HCT116 (cell line): ENCODE results near the gene TNFAIP3. TPM values are rescaled to one million over a fixed set of nuclear protein-coding genes. Genes with fewer than 3 reads are reported as not detected.
A peak's percentile ranks its signal among the peaks of the same experiment; 100 is the strongest.

Experiments
- ATAC-seq: fragments of 200-7000 bp; cut with Tn5 transposase; 2 replicates; pipeline ENCODE4 v1.9.1; 2020; ENCODE audit warnings: mild to moderate bottlenecking, moderate library complexity
- BruUV-seq: library from RNA; stranded (reverse); fragments of 400-500 nt; replicated peaks from 2 replicates; lab custom pipeline; 2021; lab: Mats Ljungman, UMichigan
- CTCF ChIA-PET: fragments of 300-600 bp; sonication (Branson Sonifier 250); formaldehyde crosslinking; loops from one replicate; lab custom pipeline; 2021; ENCODE audit warnings: antibody characterized with exemption; lab: Charles Lee
- POLR2A ChIA-PET: fragments of 300-600, 350-600 bp; sonication (Branson Sonifier 250); formaldehyde crosslinking; loops from one replicate; lab custom pipeline; 2021; ENCODE audit warnings: antibody characterized with exemption; lab: Charles Lee
- RAD21 ChIA-PET, 2 experiments: fragments of 300-600 bp; sonication (Branson Sonifier 250); formaldehyde crosslinking; loops; one replicate each; lab custom pipeline; 2023; ENCODE audit warnings: low total read pairs in 2 of 2; ENCODE audit not compliant: uncharacterized antibody in 2 of 2, unreplicated experiment in 2 of 2, low non-redundant PET in 1 of 2; lab: Charles Lee
- DNase-seq: peaks from one replicate; pipeline ENCODE4 v3.0.0-alpha.2; 2010; ENCODE audit warnings: low read depth, low spot score
- H2AFZ ChIP-seq: fragments of 200-600 bp; shearing (Covaris generic), sonication (generic); 2 replicates; pipeline ENCODE4 v1.6.1; 2017; ENCODE audit warnings: low read depth, mixed run types, mixed read lengths, antibody characterized with exemption, low read length; ENCODE audit not compliant: poor library complexity, severe bottlenecking
- H3K27ac ChIP-seq: 2 replicates; pipeline ENCODE4 v1.5.1; 2012; ENCODE audit warnings: low read depth, low read length
- H3K27me3 ChIP-seq: fragments of 200-600 bp; sonication (generic); 2 replicates; pipeline ENCODE4 v1.6.1; 2016; ENCODE audit warnings: mixed run types, low read length, mixed read lengths; ENCODE audit not compliant: insufficient read depth
- H3K36me3 ChIP-seq, 2 experiments: fragments of 200-500 bp in 1 of 2; fragments of 200-600 bp in 1 of 2; sonication (Bioruptor generic) in 1 of 2; sonication (generic) in 1 of 2; 2 replicates each; pipeline versions ENCODE4 v1.5.1 to v1.6.1; 2014 to 2016; ENCODE audit warnings: low read length in 2 of 2, inconsistent platforms in 1 of 2, mixed read lengths in 1 of 2, mixed run types in 1 of 2; ENCODE audit not compliant: insufficient read depth in 2 of 2, control insufficient read depth in 1 of 2
- H3K4me1 ChIP-seq, 2 experiments: fragments of 200-600 bp in 1 of 2; sonication (generic) in 1 of 2; 2 replicates each; pipeline versions ENCODE4 v1.5.1 to v1.6.1; 2012 to 2017; ENCODE audit warnings: low read length in 2 of 2, inconsistent platforms in 1 of 2, mild to moderate bottlenecking in 1 of 2, mixed read lengths in 1 of 2, mixed run types in 1 of 2, moderate library complexity in 1 of 2; ENCODE audit not compliant: insufficient read depth in 2 of 2, control insufficient read depth in 1 of 2
- H3K4me2 ChIP-seq: fragments of 200-600 bp; sonication (generic); 2 replicates; pipeline ENCODE4 v1.6.1; 2017; ENCODE audit warnings: mixed run types, low read length, mixed read lengths
- H3K4me3 ChIP-seq, 2 experiments: fragments of 200-600 bp in 1 of 2; sonication (generic) in 1 of 2; replicated peaks in 1 of 2; 2 replicates each; pipeline ENCODE4 v1.5.1; 2011 to 2016; ENCODE audit warnings: low read length in 2 of 2, control low read depth in 1 of 2, low read depth in 1 of 2, mild to moderate bottlenecking in 1 of 2, mixed read lengths in 1 of 2, mixed run types in 1 of 2
- H3K79me2 ChIP-seq: fragments of 200-600 bp; sonication (generic); 2 replicates; pipeline ENCODE4 v1.6.1; 2017; ENCODE audit warnings: mild to moderate bottlenecking, mixed run types, low read length, moderate library complexity, mixed read lengths; ENCODE audit not compliant: insufficient read depth
- H3K9ac ChIP-seq: fragments of 200-600 bp; sonication (generic); 2 replicates; pipeline ENCODE4 v1.6.1; 2016; ENCODE audit warnings: low read length, mixed read lengths
- H3K9me2 ChIP-seq: fragments of 200-600 bp; sonication (generic), shearing (Covaris generic); 2 replicates; pipeline ENCODE4 v1.6.1; 2017; ENCODE audit warnings: mixed run types, mild to moderate bottlenecking, moderate library complexity; ENCODE audit not compliant: insufficient read depth
- H3K9me3 ChIP-seq, 2 experiments: fragments of 200-500 bp in 1 of 2; fragments of 200-600 bp in 1 of 2; sonication (Bioruptor generic) in 1 of 2; sonication (generic) in 1 of 2; 2 replicates each; pipeline ENCODE4 v1.6.1; 2014 to 2017; ENCODE audit warnings: low read length in 2 of 2, mixed read lengths in 2 of 2, inconsistent platforms in 1 of 2, low read depth in 1 of 2, mild to moderate bottlenecking in 1 of 2, mixed run types in 1 of 2, moderate library complexity in 1 of 2; ENCODE audit not compliant: control insufficient read depth in 1 of 2, insufficient read depth in 1 of 2
- H4K20me1 ChIP-seq: fragments of 200-600 bp; sonication (generic), shearing (Covaris generic); 2 replicates; pipeline ENCODE4 v1.6.1; 2017; ENCODE audit warnings: mixed run types, mild to moderate bottlenecking, moderate library complexity; ENCODE audit not compliant: insufficient read depth
- CEBPB ChIP-seq: IDR thresholded peaks from 2 replicates; pipeline ENCODE4 v1.6.1; 2012; ENCODE audit warnings: low read depth
- EZH2 ChIP-seq: fragments of 200-600 bp; sonication (generic); IDR thresholded peaks from 2 replicates; pipeline ENCODE4 v1.6.1; 2017; ENCODE audit warnings: antibody characterized with exemption, mixed run types
- EZH2phosphoT487 ChIP-seq: fragments of 200-600 bp; IDR thresholded peaks from 2 replicates; pipeline ENCODE4 v1.6.1; 2018; ENCODE audit warnings: antibody characterized with exemption, borderline replicate concordance
- JUND ChIP-seq: IDR thresholded peaks from 2 replicates; pipeline ENCODE4 v1.6.1; 2012
- RAD21 ChIP-seq: IDR thresholded peaks from 2 replicates; pipeline ENCODE4 v1.6.1; 2012; ENCODE audit warnings: low read depth, mild to moderate bottlenecking
- SP1 ChIP-seq: IDR thresholded peaks from 2 replicates; pipeline ENCODE4 v1.6.1; 2012; ENCODE audit warnings: low read depth
- SRF ChIP-seq: IDR thresholded peaks from 2 replicates; pipeline ENCODE4 v1.6.1; 2012; ENCODE audit warnings: low read depth
- TCF7L2 ChIP-seq: IDR thresholded peaks from 2 replicates; pipeline ENCODE4 v1.7.0; 2011; ENCODE audit warnings: borderline replicate concordance, inconsistent platforms; ENCODE audit not compliant: insufficient read depth, insufficient read length; ENCODE audit errors: extremely low read depth
- intact Hi-C: fragments of 100-400 bp; cut with micrococcal nuclease; formaldehyde crosslinking; loops from 2 replicates; pipeline ENCODE4 v1.10.0; 2022
- total RNA-seq: library from RNA; stranded (reverse); gene quantifications from one replicate; pipeline ENCODE4 v1.2.1, GENCODE V29; 2021; ENCODE audit not compliant: unreplicated experiment
- TF ChIP-seq, protein P1 (sequence below): IDR thresholded peaks from 2 replicates; pipeline ENCODE4 v1.6.1; 2012
- TF ChIP-seq, protein P2 (sequence below), 3 experiments: fragments of 200-600 bp in 1 of 3; sonication (generic) in 1 of 3; IDR thresholded peaks in 2 of 3; conservative IDR thresholded peaks in 1 of 3; 2 replicates each; pipeline ENCODE4 v1.5.1; 2012 to 2017; ENCODE audit warnings: low read depth in 2 of 3, low read length in 2 of 3, antibody characterized with exemption in 1 of 3, borderline replicate concordance in 1 of 3, control low read depth in 1 of 3, mild to moderate bottlenecking in 1 of 3, mixed read lengths in 1 of 3, mixed run types in 1 of 3, moderate library complexity in 1 of 3; ENCODE audit not compliant: insufficient read depth in 1 of 3

The TNFAIP3 gene
- total RNA-seq, 1 experiment from 2014 or later = 4.4 TPM

DNA sequence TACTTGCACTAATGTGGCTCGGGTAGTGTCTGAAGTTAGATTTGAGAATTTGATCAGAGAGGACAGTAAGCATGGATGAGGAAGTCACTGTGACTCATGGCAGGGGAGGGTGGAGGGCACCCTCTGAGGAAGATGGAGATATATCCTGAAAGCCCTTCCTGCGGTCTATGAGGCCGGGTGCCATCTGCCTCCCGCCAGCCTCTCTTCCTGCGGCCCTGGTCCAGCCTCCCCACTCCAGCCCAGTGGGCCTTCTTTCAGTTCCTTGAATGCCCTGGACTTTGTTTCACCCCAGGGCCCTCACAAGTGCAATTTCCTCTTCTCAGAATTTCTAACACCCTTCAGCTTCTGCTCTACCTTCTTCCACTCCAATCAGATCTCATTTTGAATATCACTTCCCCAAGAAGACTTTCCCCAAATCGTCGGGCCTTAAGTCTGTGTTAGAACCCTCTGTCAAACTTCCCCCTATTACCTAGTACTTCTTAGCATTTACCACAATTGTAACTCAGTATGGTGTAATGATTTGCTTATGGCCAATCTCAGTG, 20.2 kb upstream of the TNFAIP3 start:
- H3K79me2 ChIP-seq = no peaks in the 10 kb centered on the region
- ATAC-seq (no peak), DNase-seq (no peak)
- CTCF ChIA-PET = no interaction called here
- no peaks in the 10 kb centered on the region for H3K9me3 ChIP-seq
- H3K4me1 ChIP-seq = peaks cover 0 to 23% of the 10 kb centered on the region in 2 experiments; a peak in 3 of 4 replicates
- TF ChIP-seq TCF7L2 = peak; percentile 62
- no peak for TF ChIP-seq SRF
- no peak for TF ChIP-seq JUND
- H2AFZ ChIP-seq = no peak overlapping the region
- RAD21 ChIA-PET = no interaction called here
- no peak overlapping the region for H3K4me3 ChIP-seq
- H3K9ac ChIP-seq = no peak overlapping the region
- no peaks in the 10 kb centered on the region for H3K36me3 ChIP-seq
- no peak overlapping the region for H3K27ac ChIP-seq
- BruUV-seq = no TSS peak
- intact Hi-C loops = no loop called here
- no peaks in the 10 kb centered on the region for H3K9me2 ChIP-seq
- no peaks in the 10 kb centered on the region for H3K27me3 ChIP-seq
- H3K4me2 ChIP-seq = no peak overlapping the region
- POLR2A ChIA-PET = no interaction called here
- H4K20me1 ChIP-seq = no peaks in the 10 kb centered on the region

DNA sequence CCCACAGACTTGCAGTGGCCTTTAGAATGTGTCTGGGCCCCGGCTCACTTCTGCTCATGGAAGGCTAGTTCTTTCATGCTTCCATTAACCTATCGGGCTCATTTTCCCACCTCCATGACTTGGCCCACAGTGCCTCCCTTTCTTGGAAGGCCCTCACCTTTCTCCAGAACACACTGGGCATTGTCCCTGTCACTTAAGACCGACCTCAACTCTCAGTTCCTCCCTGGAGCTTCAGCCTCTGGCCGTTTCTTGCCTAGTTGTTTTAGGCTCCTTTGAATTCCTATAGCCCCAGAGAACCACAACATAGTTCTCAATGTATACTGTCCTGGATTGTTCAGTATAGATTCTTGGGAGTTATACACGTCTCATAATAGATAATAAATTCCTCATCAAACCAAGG, 19.3 kb upstream of the TNFAIP3 start:
- intact Hi-C loops = no loop called here
- ATAC-seq = no peak
- POLR2A ChIA-PET = no interaction called here

More for the DNA sequence above, 19.3 kb upstream of the TNFAIP3 start:
- Histone ChIP-seq H2AFZ (no peak overlapping the region), H3K9me2 (no peaks in the 10 kb centered on the region), H3K9me3 (no peaks in the 10 kb centered on the region)
- no TSS peak for BruUV-seq
- TF ChIP-seq, protein P1, sequence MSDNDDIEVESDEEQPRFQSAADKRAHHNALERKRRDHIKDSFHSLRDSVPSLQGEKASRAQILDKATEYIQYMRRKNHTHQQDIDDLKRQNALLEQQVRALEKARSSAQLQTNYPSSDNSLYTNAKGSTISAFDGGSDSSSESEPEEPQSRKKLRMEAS = no peak
- TF ChIP-seq JUND = no peak
- TF ChIP-seq SP1 = no peak
- TF ChIP-seq EZH2phosphoT487 = no peak
- TF ChIP-seq SRF = no peak
- no peak for TF ChIP-seq RAD21
- TF ChIP-seq, protein P2, sequence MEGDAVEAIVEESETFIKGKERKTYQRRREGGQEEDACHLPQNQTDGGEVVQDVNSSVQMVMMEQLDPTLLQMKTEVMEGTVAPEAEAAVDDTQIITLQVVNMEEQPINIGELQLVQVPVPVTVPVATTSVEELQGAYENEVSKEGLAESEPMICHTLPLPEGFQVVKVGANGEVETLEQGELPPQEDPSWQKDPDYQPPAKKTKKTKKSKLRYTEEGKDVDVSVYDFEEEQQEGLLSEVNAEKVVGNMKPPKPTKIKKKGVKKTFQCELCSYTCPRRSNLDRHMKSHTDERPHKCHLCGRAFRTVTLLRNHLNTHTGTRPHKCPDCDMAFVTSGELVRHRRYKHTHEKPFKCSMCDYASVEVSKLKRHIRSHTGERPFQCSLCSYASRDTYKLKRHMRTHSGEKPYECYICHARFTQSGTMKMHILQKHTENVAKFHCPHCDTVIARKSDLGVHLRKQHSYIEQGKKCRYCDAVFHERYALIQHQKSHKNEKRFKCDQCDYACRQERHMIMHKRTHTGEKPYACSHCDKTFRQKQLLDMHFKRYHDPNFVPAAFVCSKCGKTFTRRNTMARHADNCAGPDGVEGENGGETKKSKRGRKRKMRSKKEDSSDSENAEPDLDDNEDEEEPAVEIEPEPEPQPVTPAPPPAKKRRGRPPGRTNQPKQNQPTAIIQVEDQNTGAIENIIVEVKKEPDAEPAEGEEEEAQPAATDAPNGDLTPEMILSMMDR (IDR thresholded peaks at IDR 0.05 in 2 of 3, conservative IDR thresholded peaks at IDR 0.05 in 1 of 3; ENCODE audit: borderline replicate concordance in 1 of 3, insufficient read depth in 1 of 3, low read depth in 2 of 3, low read length in 2 of 3) = no peak
- TF ChIP-seq EZH2 = no peak
- no peak for TF ChIP-seq CEBPB
- no peak for TF ChIP-seq TCF7L2
- TF ChIP-seq, all 23 proteins: peak for 0
- CTCF ChIA-PET = no interaction called here
- H3K36me3 ChIP-seq = no peaks in the 10 kb centered on the region
- no peaks in the 10 kb centered on the region for H3K79me2 ChIP-seq
- H3K27ac ChIP-seq = no peak overlapping the region
- H3K27me3 ChIP-seq = no peaks in the 10 kb centered on the region
- no peak overlapping the region for H3K4me2 ChIP-seq
- no peak overlapping the region for H3K9ac ChIP-seq
- H4K20me1 ChIP-seq = no peaks in the 10 kb centered on the region
- no peak overlapping the region for H3K4me3 ChIP-seq
- H3K4me1 ChIP-seq = peaks cover 0 to 32% of the 10 kb centered on the region in 2 experiments; a peak in 3 of 4 replicates
- DNase-seq = no peak
- RAD21 ChIA-PET = no interaction called here
